OCI-LY7 (cell line): Measurements from ENCODE around the gene DDAH1. TPM values are rescaled to one million over a fixed set of nuclear protein-coding genes. Genes with fewer than 3 reads are reported as not detected.

Experiments used
- BruUV-seq: library from RNA; stranded (reverse); fragments of 400-500 nt; replicated peaks from 2 replicates; lab custom pipeline; 2021; lab: Mats Ljungman, UMichigan
- CTCF ChIA-PET: fragments of 300-600 bp; sonication (Branson Sonifier 250); formaldehyde crosslinking; loops from one replicate; lab custom pipeline; 2022; ENCODE audit warnings: antibody characterized with exemption; ENCODE audit not compliant: unreplicated experiment; lab: Charles Lee
- POLR2A ChIA-PET: fragments of 300-600 bp; sonication (Branson Sonifier 250); formaldehyde crosslinking; loops from one replicate; lab custom pipeline; 2022; ENCODE audit warnings: antibody characterized with exemption; lab: Charles Lee
- DNase-seq: peaks from one replicate; pipeline ENCODE4 v3.0.0-alpha.2; 2015; ENCODE audit warnings: low spot score
- H2AFZ ChIP-seq: fragments of 200-600 bp; sonication (generic), shearing (Covaris generic); 2 replicates; pipeline ENCODE4 v1.6.1; 2014; ENCODE audit warnings: mild to moderate bottlenecking, antibody characterized with exemption, low read length, moderate library complexity
- H3K27ac ChIP-seq: fragments of 200-600 bp; sonication (generic); 2 replicates; pipeline ENCODE4 v1.5.1; 2014; ENCODE audit warnings: mixed run types, low read depth, mild to moderate bottlenecking, moderate library complexity, low read length, inconsistent platforms; ENCODE audit not compliant: poor library complexity, severe bottlenecking
- H3K36me3 ChIP-seq: fragments of 200-600 bp; sonication (generic); 2 replicates; pipeline ENCODE4 v1.6.1; 2014; ENCODE audit warnings: mild to moderate bottlenecking, antibody characterized with exemption, low read length, moderate library complexity, mixed read lengths; ENCODE audit not compliant: insufficient read depth
- H3K4me1 ChIP-seq: fragments of 200-600 bp; sonication (generic); 2 replicates; pipeline ENCODE4 v1.5.1; 2014; ENCODE audit warnings: mild to moderate bottlenecking, low read length; ENCODE audit not compliant: insufficient read depth, poor library complexity, severe bottlenecking
- H3K4me2 ChIP-seq: fragments of 200-600 bp; sonication (generic); 2 replicates; pipeline ENCODE4 v1.6.1; 2014; ENCODE audit warnings: mild to moderate bottlenecking, low read length
- H3K4me3 ChIP-seq: fragments of 200-600 bp; sonication (generic); 2 replicates; pipeline ENCODE4 v1.5.1; 2014; ENCODE audit warnings: mild to moderate bottlenecking, low read depth, low read length; ENCODE audit not compliant: poor library complexity, severe bottlenecking
- H3K79me2 ChIP-seq: fragments of 200-600 bp; sonication (generic); 2 replicates; pipeline ENCODE4 v1.6.1; 2016; ENCODE audit warnings: low read depth, mild to moderate bottlenecking, low read length, moderate library complexity, mixed read lengths; ENCODE audit not compliant: insufficient read depth
- H3K9me2 ChIP-seq: fragments of 200-600 bp; sonication (generic); 2 replicates; pipeline ENCODE4 v1.6.1; 2016; ENCODE audit warnings: mild to moderate bottlenecking, low read length, mixed read lengths; ENCODE audit not compliant: insufficient read depth
- H3K9me3 ChIP-seq: fragments of 200-600 bp; sonication (generic); 2 replicates; pipeline ENCODE4 v1.6.1; 2014; ENCODE audit warnings: mild to moderate bottlenecking, mixed run types, low read length, mixed read lengths
- H4K20me1 ChIP-seq: fragments of 200-600 bp; sonication (generic); 2 replicates; pipeline ENCODE4 v1.6.1; 2014; ENCODE audit warnings: mild to moderate bottlenecking, antibody characterized with exemption, low read length, moderate library complexity, mixed read lengths; ENCODE audit not compliant: insufficient read depth
- EZH2phosphoT487 ChIP-seq: fragments of 200-600 bp; sonication (generic); IDR thresholded peaks from 2 replicates; pipeline ENCODE4 v1.6.1; 2018; ENCODE audit warnings: low read depth, borderline replicate concordance, mild to moderate bottlenecking, mixed run types, antibody characterized with exemption, low read length, moderate library complexity, mixed read lengths
- intact Hi-C: fragments of 100-400 bp; cut with micrococcal nuclease; formaldehyde crosslinking; loops from one replicate; pipeline ENCODE4 v1.10.0; 2022; ENCODE audit not compliant: unreplicated experiment
- total RNA-seq, 2 experiments: library from RNA; depleted of rRNA in 1 of 2; stranded (reverse); fragments of >200 nt in 1 of 2; shearing (Covaris generic) in 1 of 2; gene quantifications; 2 replicates each; pipeline ENCODE4 v1.2.3, GENCODE V29; 2014 to 2022
- TF ChIP-seq, protein P1 (sequence below): fragments of 200-600 bp; sonication (generic); conservative IDR thresholded peaks from 2 replicates; pipeline ENCODE4 v1.5.1; 2014; ENCODE audit warnings: mild to moderate bottlenecking, antibody characterized with exemption, low read length, moderate library complexity, mixed read lengths

Gene DDAH1
- total RNA-seq, 2 experiments from 2014 or later, result not detected

- DNase-seq, result no peak
- BruUV-seq, result no TSS peak
- TF ChIP-seq, protein P1, sequence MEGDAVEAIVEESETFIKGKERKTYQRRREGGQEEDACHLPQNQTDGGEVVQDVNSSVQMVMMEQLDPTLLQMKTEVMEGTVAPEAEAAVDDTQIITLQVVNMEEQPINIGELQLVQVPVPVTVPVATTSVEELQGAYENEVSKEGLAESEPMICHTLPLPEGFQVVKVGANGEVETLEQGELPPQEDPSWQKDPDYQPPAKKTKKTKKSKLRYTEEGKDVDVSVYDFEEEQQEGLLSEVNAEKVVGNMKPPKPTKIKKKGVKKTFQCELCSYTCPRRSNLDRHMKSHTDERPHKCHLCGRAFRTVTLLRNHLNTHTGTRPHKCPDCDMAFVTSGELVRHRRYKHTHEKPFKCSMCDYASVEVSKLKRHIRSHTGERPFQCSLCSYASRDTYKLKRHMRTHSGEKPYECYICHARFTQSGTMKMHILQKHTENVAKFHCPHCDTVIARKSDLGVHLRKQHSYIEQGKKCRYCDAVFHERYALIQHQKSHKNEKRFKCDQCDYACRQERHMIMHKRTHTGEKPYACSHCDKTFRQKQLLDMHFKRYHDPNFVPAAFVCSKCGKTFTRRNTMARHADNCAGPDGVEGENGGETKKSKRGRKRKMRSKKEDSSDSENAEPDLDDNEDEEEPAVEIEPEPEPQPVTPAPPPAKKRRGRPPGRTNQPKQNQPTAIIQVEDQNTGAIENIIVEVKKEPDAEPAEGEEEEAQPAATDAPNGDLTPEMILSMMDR, result no peak
- TF ChIP-seq EZH2phosphoT487, result no peak
- no peaks in the 10 kb centered on the region for H3K79me2 ChIP-seq
- H3K4me1 ChIP-seq, result no peaks in the 10 kb centered on the region
- no peaks in the 10 kb centered on the region for H3K9me2 ChIP-seq
- ChIA-PET CTCF (no interaction called here), POLR2A (no interaction called here)
- H2AFZ ChIP-seq, result no peak overlapping the region
- H3K4me3 ChIP-seq, result no peak overlapping the region
- H3K9me3 ChIP-seq, result no peaks in the 10 kb centered on the region
- H3K27ac ChIP-seq, result no peak overlapping the region
- H3K4me2 ChIP-seq, result no peak overlapping the region
- intact Hi-C loops, result no loop called here
- H4K20me1 ChIP-seq, result no peaks in the 10 kb centered on the region
- no peaks in the 10 kb centered on the region for H3K36me3 ChIP-seq
These were observed 3.6 kb downstream of the DDAH1 start for GRCh38 chr1:85461216-85461918.

GRCh38 chr1:85460555-85461088 is 4.3 kb downstream of the DDAH1 start:
- Histone ChIP-seq H2AFZ (no peak overlapping the region), H3K4me1 (no peaks in the 10 kb centered on the region), H3K79me2 (no peaks in the 10 kb centered on the region), H3K9me3 (no peaks in the 10 kb centered on the region), H3K27ac (no peak overlapping the region), H3K9me2 (no peaks in the 10 kb centered on the region), H3K4me3 (no peak overlapping the region), H3K36me3 (no peaks in the 10 kb centered on the region), H4K20me1 (no peaks in the 10 kb centered on the region), H3K4me2 (no peak overlapping the region)
- TF ChIP-seq, protein P1, result no peak
- TF ChIP-seq EZH2phosphoT487, result no peak
- intact Hi-C loops, result no loop called here
- DNase-seq, result no peak
- BruUV-seq, result no TSS peak
- CTCF ChIA-PET, result no interaction called here
- POLR2A ChIA-PET, result no interaction called here

DNA sequence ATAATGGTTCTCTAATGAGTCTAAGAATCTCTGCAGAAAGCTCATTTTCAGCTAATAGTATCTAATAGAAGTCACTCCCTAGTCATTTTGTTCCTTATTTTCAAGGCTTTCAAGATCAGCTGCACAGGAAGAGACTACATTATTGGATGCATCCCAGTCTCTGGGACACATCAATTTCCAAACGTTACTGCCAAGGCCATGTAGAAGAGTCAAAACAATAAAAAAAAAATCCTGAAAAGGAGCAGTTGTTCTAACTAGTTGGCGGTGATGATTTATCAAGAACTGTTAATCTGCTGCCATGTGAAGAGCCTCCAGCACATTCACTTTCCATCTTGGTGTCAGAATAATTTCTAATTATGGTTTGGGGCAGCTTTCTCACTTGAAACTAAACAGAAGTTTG is 5.7 kb downstream of the DDAH1 start:
- no peaks in the 10 kb centered on the region for H4K20me1 ChIP-seq
- POLR2A ChIA-PET, result interaction anchor here (0.7 kb wide), 1 partner anchor 1694 kb away, joined by 3 read pairs; no protein-coding TSS in a partner anchor
- intact Hi-C loops, result no loop called here
- H3K9me2 ChIP-seq, result no peaks in the 10 kb centered on the region
- no peak overlapping the region for H3K4me2 ChIP-seq
- H2AFZ ChIP-seq, result no peak overlapping the region
- BruUV-seq, result no TSS peak
- H3K4me1 ChIP-seq, result no peaks in the 10 kb centered on the region
- H3K27ac ChIP-seq, result no peak overlapping the region
- H3K36me3 ChIP-seq, result no peaks in the 10 kb centered on the region
- no peak overlapping the region for H3K4me3 ChIP-seq
- no peaks in the 10 kb centered on the region for H3K79me2 ChIP-seq
- DNase-seq, result no peak
- H3K9me3 ChIP-seq, result no peaks in the 10 kb centered on the region
- CTCF ChIA-PET, result no interaction called here
- TF ChIP-seq, protein P1, result no peak
- no peak for TF ChIP-seq EZH2phosphoT487
